Measurements from ENCODE around the gene OAT.
A peak's percentile ranks its signal among the peaks of the same experiment; 100 is the strongest.
"Not testable (repeated sequence)": the region's sequence is repeated elsewhere in the genome, so short reads cannot be mapped to it uniquely, and the experiment has no call there.

OAT gene

GRCh38 chr10:124447751-124448466, 29.2 kb upstream of the OAT start:
- DNase-seq (ENCODE audit: low read depth in 2 of 3, low spot score in 1 of 3): no peak

- DNase-seq (ENCODE audit: low read depth in 2 of 3, low spot score in 1 of 3): no peak
Observed at GRCh38 chr10:124446830-124447750, 28.4 kb upstream of the OAT start.

GRCh38 chr10:124441694-124442093, 23.0 kb upstream of the OAT start:
- not testable (repeated sequence) for DNase-seq (ENCODE audit: low read depth in 2 of 3, low spot score in 1 of 3)

- DNase-seq (ENCODE audit: low read depth in 2 of 3, low spot score in 1 of 3): no peak
Observed at GRCh38 chr10:124436191-124436638, 17.5 kb upstream of the OAT start.

GRCh38 chr10:124435683-124436082, 17.0 kb upstream of the OAT start:
- DNase-seq (ENCODE audit: low read depth in 2 of 3, low spot score in 1 of 3): not testable (repeated sequence)

- DNase-seq (ENCODE audit: low read depth in 2 of 3, low spot score in 1 of 3): no peak
Observed at GRCh38 chr10:124433461-124433860, 14.7 kb upstream of the OAT start.

- no peak for DNase-seq (ENCODE audit: low read depth in 2 of 3, low spot score in 1 of 3)
Observed at GRCh38 chr10:124430077-124430476, 11.4 kb upstream of the OAT start.

GRCh38 chr10:124429576-124429975, 10.9 kb upstream of the OAT start:
- DNase-seq (ENCODE audit: low read depth in 2 of 3, low spot score in 1 of 3): no peak

- no peak for DNase-seq (ENCODE audit: low read depth in 2 of 3, low spot score in 1 of 3)
Observed at GRCh38 chr10:124428207-124428777, 9.6 kb upstream of the OAT start.

GRCh38 chr10:124425227-124425962, 6.7 kb upstream of the OAT start:
- no peak for DNase-seq (ENCODE audit: low read depth in 2 of 3, low spot score in 1 of 3)

- no peak for DNase-seq (ENCODE audit: low read depth in 2 of 3, low spot score in 1 of 3)
Observed at GRCh38 chr10:124423813-124424212, 5.1 kb upstream of the OAT start.

- no peak for DNase-seq (ENCODE audit: low read depth in 2 of 3, low spot score in 1 of 3)
Observed at GRCh38 chr10:124422742-124423141, 4.0 kb upstream of the OAT start.

- no peak for DNase-seq (ENCODE audit: low read depth in 2 of 3, low spot score in 1 of 3)
Observed at GRCh38 chr10:124420254-124420653, 1.5 kb upstream of the OAT start.

- no peak for DNase-seq (ENCODE audit: low read depth in 2 of 3, low spot score in 1 of 3)
Observed at GRCh38 chr10:124419635-124420034, 912 bp upstream of the OAT start.

- DNase-seq (ENCODE audit: low read depth in 2 of 3, low spot score in 1 of 3): peak; percentile 7 to 16 (median 15)
Observed at GRCh38 chr10:124417895-124418725, 613 bp downstream of the OAT start.

- DNase-seq (ENCODE audit: low read depth in 2 of 3, low spot score in 1 of 3): no peak
Observed at GRCh38 chr10:124416733-124417132, 2.0 kb downstream of the OAT start.

- DNase-seq (ENCODE audit: low read depth in 2 of 3, low spot score in 1 of 3): no peak
Observed at GRCh38 chr10:124415210-124415609, 3.5 kb downstream of the OAT start.

GRCh38 chr10:124414076-124414475, 4.6 kb downstream of the OAT start:
- no peak for DNase-seq (ENCODE audit: low read depth in 2 of 3, low spot score in 1 of 3)

GRCh38 chr10:124409696-124410095, 9.0 kb downstream of the OAT start:
- DNase-seq (ENCODE audit: low read depth in 2 of 3, low spot score in 1 of 3): no peak

- no peak for DNase-seq (ENCODE audit: low read depth in 2 of 3, low spot score in 1 of 3)
Observed at GRCh38 chr10:124408357-124408756, 10.4 kb downstream of the OAT start.

All from stimulated activated CD4-positive, alpha-beta T cell treated with anti-CD3 and anti-CD28 coated beads, Interleukin-12 subunit alpha, Interleukin-12 subunit beta, amount 100 ng/mL, for 48 hours (primary cell).